OCI-LY7 (cell line): ENCODE results near the gene ANO9. TPM values are rescaled to one million over a fixed set of nuclear protein-coding genes. Genes with fewer than 3 reads are reported as not detected.

Experiments used
- BruUV-seq: library from RNA; stranded (reverse); fragments of 400-500 nt; replicated peaks from 2 replicates; lab custom pipeline; 2021; lab: Mats Ljungman, UMichigan
- CTCF ChIA-PET: fragments of 300-600 bp; sonication (Branson Sonifier 250); formaldehyde crosslinking; loops from one replicate; lab custom pipeline; 2022; ENCODE audit warnings: antibody characterized with exemption; ENCODE audit not compliant: unreplicated experiment; lab: Charles Lee
- POLR2A ChIA-PET: fragments of 300-600 bp; sonication (Branson Sonifier 250); formaldehyde crosslinking; loops from one replicate; lab custom pipeline; 2022; ENCODE audit warnings: antibody characterized with exemption; lab: Charles Lee
- DNase-seq: peaks from one replicate; pipeline ENCODE4 v3.0.0-alpha.2; 2015; ENCODE audit warnings: low spot score
- H2AFZ ChIP-seq: fragments of 200-600 bp; sonication (generic), shearing (Covaris generic); 2 replicates; pipeline ENCODE4 v1.6.1; 2014; ENCODE audit warnings: mild to moderate bottlenecking, antibody characterized with exemption, low read length, moderate library complexity
- H3K27ac ChIP-seq: fragments of 200-600 bp; sonication (generic); 2 replicates; pipeline ENCODE4 v1.5.1; 2014; ENCODE audit warnings: mixed run types, low read depth, mild to moderate bottlenecking, moderate library complexity, low read length, inconsistent platforms; ENCODE audit not compliant: poor library complexity, severe bottlenecking
- H3K36me3 ChIP-seq: fragments of 200-600 bp; sonication (generic); 2 replicates; pipeline ENCODE4 v1.6.1; 2014; ENCODE audit warnings: mild to moderate bottlenecking, antibody characterized with exemption, low read length, moderate library complexity, mixed read lengths; ENCODE audit not compliant: insufficient read depth
- H3K4me1 ChIP-seq: fragments of 200-600 bp; sonication (generic); 2 replicates; pipeline ENCODE4 v1.5.1; 2014; ENCODE audit warnings: mild to moderate bottlenecking, low read length; ENCODE audit not compliant: insufficient read depth, poor library complexity, severe bottlenecking
- H3K4me2 ChIP-seq: fragments of 200-600 bp; sonication (generic); 2 replicates; pipeline ENCODE4 v1.6.1; 2014; ENCODE audit warnings: mild to moderate bottlenecking, low read length
- H3K4me3 ChIP-seq: fragments of 200-600 bp; sonication (generic); 2 replicates; pipeline ENCODE4 v1.5.1; 2014; ENCODE audit warnings: mild to moderate bottlenecking, low read depth, low read length; ENCODE audit not compliant: poor library complexity, severe bottlenecking
- H3K79me2 ChIP-seq: fragments of 200-600 bp; sonication (generic); 2 replicates; pipeline ENCODE4 v1.6.1; 2016; ENCODE audit warnings: low read depth, mild to moderate bottlenecking, low read length, moderate library complexity, mixed read lengths; ENCODE audit not compliant: insufficient read depth
- H3K9me2 ChIP-seq: fragments of 200-600 bp; sonication (generic); 2 replicates; pipeline ENCODE4 v1.6.1; 2016; ENCODE audit warnings: mild to moderate bottlenecking, low read length, mixed read lengths; ENCODE audit not compliant: insufficient read depth
- H3K9me3 ChIP-seq: fragments of 200-600 bp; sonication (generic); 2 replicates; pipeline ENCODE4 v1.6.1; 2014; ENCODE audit warnings: mild to moderate bottlenecking, mixed run types, low read length, mixed read lengths
- H4K20me1 ChIP-seq: fragments of 200-600 bp; sonication (generic); 2 replicates; pipeline ENCODE4 v1.6.1; 2014; ENCODE audit warnings: mild to moderate bottlenecking, antibody characterized with exemption, low read length, moderate library complexity, mixed read lengths; ENCODE audit not compliant: insufficient read depth
- EZH2phosphoT487 ChIP-seq: fragments of 200-600 bp; sonication (generic); IDR thresholded peaks from 2 replicates; pipeline ENCODE4 v1.6.1; 2018; ENCODE audit warnings: low read depth, borderline replicate concordance, mild to moderate bottlenecking, mixed run types, antibody characterized with exemption, low read length, moderate library complexity, mixed read lengths
- intact Hi-C: fragments of 100-400 bp; cut with micrococcal nuclease; formaldehyde crosslinking; loops from one replicate; pipeline ENCODE4 v1.10.0; 2022; ENCODE audit not compliant: unreplicated experiment
- total RNA-seq, 2 experiments: library from RNA; depleted of rRNA in 1 of 2; stranded (reverse); fragments of >200 nt in 1 of 2; shearing (Covaris generic) in 1 of 2; gene quantifications; 2 replicates each; pipeline ENCODE4 v1.2.3, GENCODE V29; 2014 to 2022
- TF ChIP-seq, protein P1 (sequence below): fragments of 200-600 bp; sonication (generic); conservative IDR thresholded peaks from 2 replicates; pipeline ENCODE4 v1.5.1; 2014; ENCODE audit warnings: mild to moderate bottlenecking, antibody characterized with exemption, low read length, moderate library complexity, mixed read lengths

The ANO9 gene
- total RNA-seq, 2 experiments from 2014 or later = 25.7 to 27.6 TPM

GRCh38 chr11:405323-405953 is 36.4 kb downstream of the ANO9 start:
- no peaks in the 10 kb centered on the region for H4K20me1 ChIP-seq
- no peak overlapping the region for H3K4me2 ChIP-seq
- ChIA-PET CTCF (interaction anchor here (0.6 to 2.0 kb wide), 2 partner anchors 43 to 44 kb away, joined by 3 to 13 read pairs; partner anchors contain the start of gene PTDSS2), POLR2A (interaction anchor here (1.0 kb wide), 1 partner anchor 13 kb away, joined by 4 read pairs; no protein-coding TSS in a partner anchor)
- no peak for DNase-seq
- TF ChIP-seq EZH2phosphoT487 = no peak
- TF ChIP-seq, protein P1, sequence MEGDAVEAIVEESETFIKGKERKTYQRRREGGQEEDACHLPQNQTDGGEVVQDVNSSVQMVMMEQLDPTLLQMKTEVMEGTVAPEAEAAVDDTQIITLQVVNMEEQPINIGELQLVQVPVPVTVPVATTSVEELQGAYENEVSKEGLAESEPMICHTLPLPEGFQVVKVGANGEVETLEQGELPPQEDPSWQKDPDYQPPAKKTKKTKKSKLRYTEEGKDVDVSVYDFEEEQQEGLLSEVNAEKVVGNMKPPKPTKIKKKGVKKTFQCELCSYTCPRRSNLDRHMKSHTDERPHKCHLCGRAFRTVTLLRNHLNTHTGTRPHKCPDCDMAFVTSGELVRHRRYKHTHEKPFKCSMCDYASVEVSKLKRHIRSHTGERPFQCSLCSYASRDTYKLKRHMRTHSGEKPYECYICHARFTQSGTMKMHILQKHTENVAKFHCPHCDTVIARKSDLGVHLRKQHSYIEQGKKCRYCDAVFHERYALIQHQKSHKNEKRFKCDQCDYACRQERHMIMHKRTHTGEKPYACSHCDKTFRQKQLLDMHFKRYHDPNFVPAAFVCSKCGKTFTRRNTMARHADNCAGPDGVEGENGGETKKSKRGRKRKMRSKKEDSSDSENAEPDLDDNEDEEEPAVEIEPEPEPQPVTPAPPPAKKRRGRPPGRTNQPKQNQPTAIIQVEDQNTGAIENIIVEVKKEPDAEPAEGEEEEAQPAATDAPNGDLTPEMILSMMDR = no peak
- H3K36me3 ChIP-seq = no peaks in the 10 kb centered on the region
- no peaks in the 10 kb centered on the region for H3K79me2 ChIP-seq
- peaks cover 11% of the 10 kb centered on the region for H3K4me1 ChIP-seq
- TSS peak; percentile 62 for BruUV-seq
- H3K27ac ChIP-seq = no peak overlapping the region
- no peaks in the 10 kb centered on the region for H3K9me3 ChIP-seq
- intact Hi-C loops = loop anchor here (5.0 kb wide), 1 partner anchor 102 kb away; the partner anchor contains the start of gene RNH1
- no peak overlapping the region for H2AFZ ChIP-seq
- H3K9me2 ChIP-seq = no peaks in the 10 kb centered on the region
- H3K4me3 ChIP-seq = no peak overlapping the region

GRCh38 chr11:404551-405264 is 37.1 kb downstream of the ANO9 start:
- Histone ChIP-seq H4K20me1 (no peaks in the 10 kb centered on the region), H3K4me2 (no peak overlapping the region), H3K27ac (no peak overlapping the region), H2AFZ (no peak overlapping the region), H3K9me3 (no peaks in the 10 kb centered on the region), H3K4me3 (no peak overlapping the region), H3K4me1 (peaks cover 11% of the 10 kb centered on the region), H3K9me2 (no peaks in the 10 kb centered on the region), H3K79me2 (no peaks in the 10 kb centered on the region), H3K36me3 (no peaks in the 10 kb centered on the region)
- ChIA-PET POLR2A (no interaction called here), CTCF (interaction anchor here (0.6 kb wide), 1 partner anchor 44 kb away, joined by 3 read pairs; no protein-coding TSS in a partner anchor)
- intact Hi-C loops = loop anchor here (5.0 kb wide), 1 partner anchor 103 kb away; the partner anchor contains the start of gene RNH1
- no peak for TF ChIP-seq EZH2phosphoT487
- TF ChIP-seq, protein P1 = no peak
- no TSS peak for BruUV-seq
- no peak for DNase-seq
